Muscle of arm (tissue), 12 donors: Measurements from ENCODE around the gene RALGPS2. TPM values are rescaled to one million over a fixed set of nuclear protein-coding genes. Genes with fewer than 3 reads are reported as not detected.
A peak's percentile ranks its signal among the peaks of the same experiment; 100 is the strongest.
"Not testable (repeated sequence)": the region's sequence is repeated elsewhere in the genome, so short reads cannot be mapped to it uniquely, and the experiment has no call there.

Experiments
- DNase-seq: peaks from one replicate; pipeline ENCODE4 v3.0.0-alpha.2; 2013
- polyA plus RNA-seq, 12 donors: library from polyadenylated mRNA; unstranded; fragments of 120-200 nt; gene quantifications; one replicate each; pipeline ENCODE4 v1.2.1, GENCODE V29; 2013; ENCODE audit not compliant: insufficient read length in 12 of 12

Gene RALGPS2
- polyA plus RNA-seq, 12 donors = 31.6 to 61.3 (median 42.8) TPM; not detected in 1

DNA sequence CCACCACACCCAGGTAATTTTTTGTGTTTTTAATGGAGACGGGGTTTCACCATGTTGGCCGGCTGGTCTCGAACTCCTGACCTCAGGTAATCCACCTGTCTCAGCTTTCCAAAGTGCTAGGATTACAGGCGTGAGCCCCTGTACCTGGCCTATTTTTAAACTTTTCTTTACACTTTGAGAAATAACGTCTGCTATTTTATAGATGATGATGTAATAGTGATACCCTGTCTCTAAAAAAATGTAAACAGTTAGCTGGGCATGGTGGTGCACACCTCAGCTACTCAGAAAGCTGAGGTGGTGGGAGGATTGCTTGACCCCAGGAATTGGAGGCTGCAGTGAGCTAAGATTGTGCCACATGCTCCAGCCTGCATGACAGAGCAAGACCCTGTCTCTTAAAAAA lies 47.9 kb downstream of the RALGPS2 start:
- DNase-seq = no peak

- peak; percentile 42 for DNase-seq
These were observed 49.2 kb downstream of the RALGPS2 start for GRCh38 chr1:178774263-178774662.

DNA sequence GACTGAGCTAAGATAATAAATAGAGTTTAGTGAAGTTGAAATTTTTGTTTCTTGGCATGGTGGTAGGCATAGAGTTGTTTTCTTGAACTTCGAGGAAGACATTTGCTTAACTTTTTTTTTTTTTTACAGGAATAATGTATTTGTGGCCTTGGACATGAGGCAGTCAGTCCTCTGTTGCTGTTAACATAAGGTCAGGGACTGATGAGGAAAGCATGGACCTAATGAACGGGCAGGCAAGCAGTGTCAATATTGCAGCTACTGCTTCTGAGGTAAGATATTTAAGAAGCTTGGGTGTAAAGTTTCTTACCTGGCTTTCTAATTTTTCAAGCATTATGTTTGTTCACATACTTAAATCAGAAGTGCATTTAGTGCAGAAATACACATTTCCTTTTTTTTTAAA lies 51.5 kb downstream of the RALGPS2 start:
- no peak for DNase-seq

DNA sequence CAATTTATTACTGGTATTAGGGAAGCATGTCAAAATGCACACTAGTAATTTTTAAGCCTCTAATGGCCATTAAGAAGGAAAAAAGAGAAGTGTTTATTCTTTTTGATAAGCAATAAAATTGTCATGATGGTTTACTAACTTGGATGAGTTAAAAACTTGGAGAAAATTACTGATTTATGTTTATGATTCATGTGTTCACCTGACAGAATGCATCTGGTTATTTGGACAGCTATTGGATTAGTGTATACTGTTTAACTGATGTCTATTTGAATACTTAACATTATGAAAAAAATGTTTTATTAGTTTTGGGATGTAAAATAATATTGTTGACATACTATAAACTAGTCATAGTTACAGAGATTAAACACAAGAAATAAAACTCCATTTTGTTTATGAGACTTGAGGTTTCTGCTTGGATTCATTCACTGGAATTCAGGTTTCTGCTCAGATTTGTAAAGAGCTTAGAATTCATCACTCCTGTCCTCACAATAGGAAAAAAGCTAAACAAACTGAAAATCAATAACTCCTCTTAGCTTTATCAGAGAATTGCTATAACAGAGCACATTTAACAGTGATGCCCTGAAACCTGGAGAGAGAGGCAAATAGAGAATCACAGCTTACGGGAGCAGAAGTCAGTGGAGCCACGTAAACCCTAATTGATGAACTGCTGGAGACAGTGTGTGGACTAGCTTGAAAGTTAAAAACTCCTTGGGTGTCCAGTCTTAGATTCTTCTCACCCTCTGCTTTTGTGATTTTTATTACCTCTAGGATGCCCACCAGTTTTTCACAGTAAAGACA lies 56.7 kb downstream of the RALGPS2 start:
- no peak for DNase-seq

DNA sequence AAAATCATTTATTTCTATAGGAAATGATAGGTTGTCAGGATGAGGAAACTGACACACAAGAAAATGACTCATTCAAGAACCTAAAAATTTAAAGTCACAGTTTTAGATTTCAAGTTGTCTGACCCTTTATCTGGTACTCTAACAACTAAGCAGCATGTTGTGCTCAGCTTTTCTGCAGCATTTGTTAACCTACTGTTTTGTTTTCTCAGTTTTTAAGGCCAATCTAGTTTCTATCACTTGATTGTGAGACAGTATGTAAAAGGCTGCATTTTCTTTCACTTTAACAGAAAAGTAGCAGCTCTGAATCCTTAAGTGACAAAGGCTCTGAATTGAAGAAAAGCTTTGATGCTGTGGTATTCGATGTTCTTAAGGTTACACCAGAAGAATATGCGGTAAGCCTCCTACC lies 59.1 kb downstream of the RALGPS2 start:
- no peak for DNase-seq

DNA sequence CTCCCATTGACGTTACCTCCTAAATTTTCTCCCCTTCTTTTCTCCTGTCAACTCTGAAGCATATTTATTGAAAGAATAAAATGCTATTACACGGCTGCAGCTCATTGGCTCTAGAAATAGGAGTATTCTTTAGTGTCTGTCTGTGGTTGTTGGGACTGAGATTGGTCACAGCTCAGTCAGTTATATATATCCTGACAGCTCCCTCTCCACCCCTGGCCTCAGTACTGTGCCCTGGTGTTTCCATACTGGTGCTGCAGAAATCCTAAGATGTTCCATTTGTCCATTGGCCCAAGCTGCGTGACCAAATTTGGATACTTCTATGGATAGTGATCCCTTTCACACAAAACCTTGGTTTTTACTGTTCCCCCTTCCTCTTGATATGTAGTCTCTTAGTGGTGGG lies 67.3 kb downstream of the RALGPS2 start:
- no peak for DNase-seq

DNA sequence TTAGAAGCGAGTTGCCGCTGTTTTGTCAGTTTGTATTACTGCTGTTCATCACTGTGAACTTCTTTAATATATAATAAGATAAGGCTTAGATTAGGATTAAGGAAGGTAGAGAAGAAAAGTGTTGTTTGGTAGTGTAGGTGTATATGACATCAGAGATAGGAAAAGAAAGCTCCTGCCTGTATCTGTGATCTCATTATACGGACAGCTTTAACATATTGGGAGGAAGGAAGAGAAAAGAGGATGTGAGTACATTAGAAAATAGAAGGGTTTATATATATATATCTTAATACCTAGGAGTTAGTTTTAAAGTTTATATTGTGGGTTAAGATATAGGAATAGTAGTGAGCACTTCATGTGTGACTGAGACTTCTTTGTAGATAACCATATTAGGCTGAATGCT lies 71.0 kb downstream of the RALGPS2 start:
- DNase-seq = no peak

DNA sequence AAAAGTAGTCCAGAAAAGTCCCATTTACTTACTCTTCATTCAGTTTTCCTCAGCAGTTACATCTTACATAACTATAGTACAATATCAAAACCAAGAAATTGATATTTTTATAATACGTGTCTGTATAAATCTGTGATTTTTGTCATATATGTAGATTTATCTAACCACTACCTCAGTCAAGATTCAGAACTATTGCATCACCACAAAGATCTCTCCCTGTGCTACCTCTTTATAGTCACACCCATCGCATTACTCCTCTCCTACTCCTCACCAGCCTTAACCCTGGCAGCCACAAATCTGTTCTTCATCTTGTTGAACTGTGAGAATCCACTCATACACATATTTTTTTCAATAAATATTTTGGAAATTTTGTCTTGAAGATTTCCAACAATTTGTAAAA lies 72.5 kb downstream of the RALGPS2 start:
- DNase-seq = no peak

DNA sequence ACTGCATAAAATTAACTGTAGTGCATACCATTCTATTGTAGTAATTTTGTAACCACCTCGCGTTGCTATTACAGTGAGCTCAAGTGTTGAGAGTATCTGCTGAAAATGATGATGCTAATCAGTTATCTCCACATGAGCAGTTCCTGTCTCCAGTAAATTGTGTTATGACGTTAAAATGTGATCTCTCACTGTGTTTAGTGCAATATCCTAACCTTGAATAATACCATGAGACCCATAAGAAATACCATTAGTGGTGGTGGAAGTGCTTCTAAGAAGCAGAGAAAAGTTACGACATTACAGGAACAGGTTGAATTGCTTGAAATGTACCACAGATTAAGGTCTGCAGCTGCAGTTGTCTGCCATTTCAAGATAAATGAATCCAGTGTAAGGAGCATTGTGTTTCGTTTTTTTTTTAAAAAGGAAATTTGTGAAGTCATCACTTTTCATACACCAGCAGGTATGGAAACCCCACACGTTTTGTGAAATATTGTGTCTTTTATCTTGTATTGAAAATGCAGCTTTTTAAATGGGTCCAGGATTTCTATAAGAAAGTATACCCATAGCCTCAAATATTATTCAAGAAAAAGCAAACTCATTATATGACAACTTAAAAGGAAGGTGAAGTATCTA lies 73.3 kb downstream of the RALGPS2 start:
- DNase-seq = no peak

DNA sequence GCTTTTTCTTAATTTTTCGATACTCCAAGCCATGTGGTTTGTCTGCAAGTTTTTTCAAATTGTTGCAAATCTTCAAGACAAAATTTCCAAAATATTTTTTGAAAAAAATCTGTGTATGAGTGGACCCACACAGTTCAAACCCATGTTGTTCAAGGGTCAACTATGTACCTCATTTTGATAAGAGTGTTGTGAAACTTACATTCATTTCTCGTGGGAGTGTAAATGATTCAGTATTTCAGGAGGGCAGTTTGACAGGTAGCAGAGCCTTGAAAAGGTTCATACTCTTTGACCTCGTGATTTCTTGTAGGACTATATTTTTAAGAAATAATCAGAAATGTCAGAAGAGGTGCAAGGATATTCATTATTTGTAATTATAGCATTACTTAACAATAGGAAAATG lies 77.8 kb downstream of the RALGPS2 start:
- no peak for DNase-seq

GRCh38 chr1:178806665-178807300 lies 81.7 kb downstream of the RALGPS2 start:
- no peak for DNase-seq

DNA sequence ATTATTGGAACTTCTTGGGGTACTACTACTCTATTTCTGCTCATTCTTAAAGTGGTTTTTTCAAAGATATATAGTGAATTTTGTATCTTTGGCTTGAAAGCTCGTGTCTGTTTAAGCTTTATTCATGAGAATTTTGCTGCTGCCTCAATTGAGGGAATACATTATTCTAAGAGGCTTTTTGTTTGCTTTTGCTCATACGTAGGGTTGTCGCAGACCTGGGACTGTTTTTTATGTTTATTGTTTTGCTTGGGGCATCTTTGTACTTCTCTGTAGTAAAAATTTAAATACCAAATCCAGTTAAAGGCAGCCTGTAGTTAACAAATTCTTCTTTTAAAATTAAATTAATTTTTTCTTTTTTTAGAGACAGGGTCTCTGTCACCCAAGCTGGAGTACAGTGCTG lies 83.5 kb downstream of the RALGPS2 start:
- DNase-seq = no peak

- DNase-seq = no peak
These were observed 85.5 kb downstream of the RALGPS2 start for GRCh38 chr1:178810585-178810984.

- no peak for DNase-seq
These were observed 93.4 kb downstream of the RALGPS2 start for GRCh38 chr1:178818416-178818815.

DNA sequence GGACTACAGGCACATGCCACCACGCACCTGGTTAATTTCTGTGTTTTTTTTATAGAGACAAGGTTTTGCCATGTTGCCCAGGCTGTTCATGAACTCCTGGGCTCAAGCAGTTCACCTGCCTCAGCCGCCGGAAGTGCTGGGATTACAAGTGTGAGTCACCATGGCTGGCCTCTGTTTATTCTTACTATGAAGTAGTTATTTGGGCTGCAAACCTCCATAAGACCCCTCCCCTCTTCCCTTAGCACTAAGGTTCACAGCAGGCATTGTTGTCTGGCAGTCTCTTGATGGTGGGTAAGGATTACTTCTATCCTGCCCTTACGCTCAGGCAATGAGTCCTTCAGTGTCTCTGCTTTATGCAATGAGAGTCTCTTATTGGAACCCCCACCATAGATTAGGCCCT lies 94.1 kb downstream of the RALGPS2 start:
- DNase-seq = no peak

GRCh38 chr1:178821134-178821866 lies 96.3 kb downstream of the RALGPS2 start:
- DNase-seq = no peak

- no peak for DNase-seq
These were observed 100.1 kb downstream of the RALGPS2 start for GRCh38 chr1:178825167-178825566.

DNA sequence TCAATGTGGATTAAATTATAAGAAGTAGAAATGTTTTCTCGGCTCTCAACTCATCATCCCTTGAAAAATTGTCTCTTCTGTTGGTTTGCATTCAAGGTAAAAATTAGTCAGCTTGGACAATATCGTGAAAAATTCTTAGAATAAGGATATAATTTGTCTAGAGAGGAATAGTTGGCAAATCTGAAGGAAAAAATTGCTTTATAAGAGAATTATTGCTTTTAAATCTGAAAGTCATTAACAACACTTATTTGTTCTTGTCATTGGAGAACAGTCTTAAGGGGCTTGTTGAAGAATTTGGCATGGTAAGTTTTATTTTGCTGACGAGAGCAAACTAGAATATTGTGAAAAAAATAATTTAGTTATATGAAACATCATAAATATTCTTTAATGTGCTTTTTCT lies 119.4 kb downstream of the RALGPS2 start:
- peak; percentile 76 for DNase-seq

DNA sequence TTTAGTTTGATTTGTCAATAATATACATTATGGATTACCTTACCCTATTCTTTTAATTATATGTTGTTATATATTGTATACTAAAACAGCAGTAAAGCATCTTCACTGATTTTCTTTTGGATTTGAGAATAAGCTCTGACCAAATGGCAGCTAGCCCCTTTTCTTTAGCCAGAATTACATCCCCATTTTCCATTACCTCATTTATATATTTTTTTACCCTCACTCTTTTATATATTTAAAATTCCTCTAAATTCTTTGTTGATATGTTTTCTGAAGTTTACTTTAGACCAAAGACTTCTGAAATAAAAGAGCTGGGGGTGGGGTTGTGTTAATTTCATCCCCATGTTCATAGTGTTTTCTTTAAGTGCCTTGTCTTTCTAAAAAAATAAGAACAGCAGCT lies 121.3 kb downstream of the RALGPS2 start:
- peak; percentile 65 for DNase-seq

GRCh38 chr1:178847396-178847849 lies 122.4 kb downstream of the RALGPS2 start:
- DNase-seq = no peak

DNA sequence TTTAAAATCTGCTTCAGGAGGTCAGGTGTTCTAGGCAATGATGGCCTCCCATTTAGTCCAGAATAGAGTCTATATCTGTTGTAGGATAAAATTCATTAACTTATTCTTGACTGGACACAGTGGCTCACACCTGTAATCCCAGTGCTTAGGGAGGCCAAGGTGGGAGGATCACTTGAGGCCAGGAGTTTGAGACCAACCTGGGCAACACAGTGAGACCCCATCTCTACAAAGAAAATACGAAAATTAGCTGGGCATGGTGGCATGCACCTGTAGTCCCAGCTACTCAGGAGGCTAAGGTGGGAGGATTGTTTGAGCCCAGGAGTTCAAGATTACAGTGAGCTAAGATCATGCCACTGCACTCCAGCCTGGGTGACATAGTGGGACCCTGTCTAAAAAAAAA lies 122.9 kb downstream of the RALGPS2 start:
- not testable (repeated sequence) for DNase-seq

DNA sequence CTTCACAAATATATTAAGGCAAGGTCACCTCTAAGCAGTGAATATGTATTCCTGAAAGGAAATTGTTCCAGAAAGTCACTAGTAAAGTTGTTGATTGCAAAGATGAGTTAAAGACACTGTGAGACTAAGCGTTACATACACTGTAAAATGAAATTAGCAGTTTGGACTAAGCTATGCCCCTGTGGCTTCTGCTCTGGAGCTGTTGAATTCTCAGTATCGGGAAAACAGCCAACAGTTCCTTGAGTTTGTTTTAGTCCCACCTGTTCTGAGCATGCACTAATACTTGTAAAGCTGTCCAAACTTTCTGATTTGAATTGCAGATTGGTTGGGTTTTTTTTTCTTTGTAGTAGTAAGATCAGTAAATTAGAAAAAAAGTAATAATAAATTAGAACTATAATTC lies 124.9 kb downstream of the RALGPS2 start:
- DNase-seq = no peak
